GM15510 (cell line): ENCODE data around the gene LDLRAD4.

ENCODE experiments used
- POLR2A ChIP-seq: IDR thresholded peaks from 3 replicates; pipeline ENCODE4 v1.6.1; 2011; ENCODE audit warnings: borderline replicate concordance; ENCODE audit not compliant: insufficient read length; ENCODE audit errors: extremely low read depth

Gene LDLRAD4

DNA sequence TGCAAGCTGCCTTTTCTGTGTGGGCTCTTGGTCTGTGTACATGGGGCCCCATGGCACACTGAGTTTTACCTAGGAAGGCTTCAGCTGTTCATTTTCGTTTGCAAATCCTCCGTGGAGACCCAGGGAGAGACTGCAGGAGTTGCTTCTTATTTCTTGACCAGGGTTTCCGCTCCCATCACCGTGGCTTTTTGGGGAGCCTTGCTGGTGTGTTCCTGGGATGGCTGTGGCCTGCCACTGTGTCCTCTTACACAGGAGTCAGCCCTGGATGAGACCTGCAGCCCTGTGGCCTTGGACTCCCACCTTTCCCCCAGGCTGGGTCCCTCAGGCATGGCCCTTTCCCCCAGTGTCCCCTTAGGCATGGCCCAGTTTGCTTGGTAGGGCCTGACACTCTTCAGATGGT is 370.8 kb downstream of the LDLRAD4 start:
- TF ChIP-seq POLR2A = no peak

DNA sequence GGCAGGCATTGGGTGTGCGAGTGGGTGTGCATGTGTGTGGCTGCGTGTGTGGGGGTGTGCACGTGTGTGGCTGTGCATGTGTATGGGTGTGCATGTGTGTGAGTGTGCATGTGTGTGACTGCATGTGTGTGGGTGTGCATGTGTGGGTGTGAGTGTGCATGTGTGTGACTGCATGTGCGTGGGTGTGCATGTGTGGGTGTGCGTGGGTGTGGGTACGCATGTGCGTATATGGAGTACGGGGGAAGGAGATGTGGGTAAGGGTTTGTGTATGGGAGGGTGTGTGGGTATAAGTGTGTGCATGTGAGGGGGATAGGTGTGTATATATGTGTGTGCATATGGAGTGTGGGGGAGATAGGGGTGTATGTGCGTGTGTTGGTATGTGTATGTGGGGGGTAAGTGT is 371.4 kb downstream of the LDLRAD4 start:
- no peak for TF ChIP-seq POLR2A

DNA sequence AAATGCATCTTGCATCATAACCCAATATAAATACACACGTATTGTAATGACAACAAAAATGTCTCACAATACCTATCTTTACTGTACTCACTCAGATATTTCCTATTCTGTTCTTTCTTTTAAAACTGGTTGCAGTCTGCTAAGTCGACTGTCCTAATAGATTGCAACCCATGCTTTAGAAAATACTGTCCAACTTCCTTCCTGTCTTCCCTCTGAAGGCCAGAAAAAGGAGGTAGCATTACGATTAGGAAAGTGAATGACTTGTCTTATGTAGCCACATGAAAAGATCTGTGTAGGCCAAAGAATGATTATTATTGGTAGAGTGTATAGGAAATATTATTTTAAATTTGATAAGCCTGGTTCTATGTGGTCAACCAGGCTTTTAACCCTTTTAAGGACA is 373.7 kb downstream of the LDLRAD4 start:
- no peak for TF ChIP-seq POLR2A

DNA sequence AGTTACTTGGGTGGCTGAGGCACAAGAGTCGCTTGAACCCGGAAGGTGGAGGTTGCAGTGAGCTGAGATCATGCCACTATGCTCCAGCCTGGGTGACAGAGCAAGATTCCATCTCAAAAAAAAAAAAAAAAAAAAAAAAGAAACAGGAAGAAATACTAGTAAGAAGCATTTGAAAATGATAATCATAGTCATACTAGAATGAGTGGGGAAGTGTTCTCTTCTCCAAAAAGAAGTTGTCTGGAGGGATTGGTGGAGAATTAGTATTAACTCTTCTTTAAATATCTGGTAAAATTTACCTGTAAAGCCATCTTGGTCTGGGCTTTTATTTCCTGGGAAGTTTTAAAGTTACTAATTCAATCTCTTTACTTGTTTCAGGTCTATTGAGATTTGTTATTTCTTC is 376.0 kb downstream of the LDLRAD4 start:
- TF ChIP-seq POLR2A = no peak

DNA sequence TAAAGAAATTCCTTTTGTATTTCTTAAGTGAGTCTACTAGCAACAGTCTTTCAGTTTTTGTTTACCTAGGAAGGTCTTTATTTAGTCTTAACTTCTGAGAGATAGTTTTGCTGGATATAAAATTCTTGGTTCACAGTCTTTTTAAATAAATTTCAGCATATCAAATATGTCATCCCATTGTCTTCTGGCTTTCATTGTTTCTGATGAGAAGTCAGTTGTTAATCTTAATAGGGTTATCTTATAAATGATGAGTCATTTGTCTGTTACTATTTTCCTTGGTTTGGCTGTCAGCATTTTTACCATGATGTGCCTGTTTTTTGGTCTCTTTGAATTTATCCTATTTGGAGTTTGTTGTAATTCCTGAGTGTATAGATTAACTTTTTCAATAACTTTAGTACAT is 378.5 kb downstream of the LDLRAD4 start:
- TF ChIP-seq POLR2A = no peak

DNA sequence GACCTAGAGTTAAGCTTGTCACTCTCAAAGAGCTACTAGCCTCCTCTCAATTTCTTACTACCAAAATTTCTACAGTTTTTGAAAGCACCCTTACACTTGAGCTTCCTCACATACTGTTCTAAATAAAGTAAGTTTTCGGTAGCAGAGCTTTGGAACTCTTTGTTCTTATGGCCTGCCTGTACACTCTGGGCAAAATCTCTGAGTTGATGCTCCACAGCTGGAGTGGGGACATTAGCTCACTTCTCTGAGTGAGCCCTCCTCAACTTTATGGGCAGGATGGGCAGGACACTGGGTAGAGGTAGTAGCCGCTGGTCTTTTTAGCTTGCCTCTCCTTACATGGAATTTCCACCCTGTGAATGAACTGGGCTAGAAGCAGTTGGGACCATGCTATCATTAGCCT is 380.0 kb downstream of the LDLRAD4 start:
- TF ChIP-seq POLR2A = no peak

DNA sequence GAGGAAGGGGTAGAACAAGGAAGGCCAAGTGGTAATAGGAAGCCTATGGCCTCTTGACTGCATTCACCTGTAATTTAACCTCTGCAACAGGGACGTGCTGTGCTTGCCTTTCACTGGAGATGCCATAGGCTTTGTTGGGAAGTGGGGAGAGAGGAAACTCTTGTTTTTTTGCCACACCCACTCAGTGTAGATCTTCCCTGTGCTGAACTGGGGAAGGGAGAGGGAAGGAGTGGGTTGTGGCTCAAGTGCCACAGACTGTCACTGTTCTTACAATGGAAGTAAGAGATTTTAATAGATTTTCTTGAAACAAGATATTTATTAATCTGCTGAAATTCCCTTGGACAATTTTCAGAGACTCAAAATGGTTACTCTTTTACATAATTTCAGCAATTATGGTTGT is 380.5 kb downstream of the LDLRAD4 start:
- no peak for TF ChIP-seq POLR2A

DNA sequence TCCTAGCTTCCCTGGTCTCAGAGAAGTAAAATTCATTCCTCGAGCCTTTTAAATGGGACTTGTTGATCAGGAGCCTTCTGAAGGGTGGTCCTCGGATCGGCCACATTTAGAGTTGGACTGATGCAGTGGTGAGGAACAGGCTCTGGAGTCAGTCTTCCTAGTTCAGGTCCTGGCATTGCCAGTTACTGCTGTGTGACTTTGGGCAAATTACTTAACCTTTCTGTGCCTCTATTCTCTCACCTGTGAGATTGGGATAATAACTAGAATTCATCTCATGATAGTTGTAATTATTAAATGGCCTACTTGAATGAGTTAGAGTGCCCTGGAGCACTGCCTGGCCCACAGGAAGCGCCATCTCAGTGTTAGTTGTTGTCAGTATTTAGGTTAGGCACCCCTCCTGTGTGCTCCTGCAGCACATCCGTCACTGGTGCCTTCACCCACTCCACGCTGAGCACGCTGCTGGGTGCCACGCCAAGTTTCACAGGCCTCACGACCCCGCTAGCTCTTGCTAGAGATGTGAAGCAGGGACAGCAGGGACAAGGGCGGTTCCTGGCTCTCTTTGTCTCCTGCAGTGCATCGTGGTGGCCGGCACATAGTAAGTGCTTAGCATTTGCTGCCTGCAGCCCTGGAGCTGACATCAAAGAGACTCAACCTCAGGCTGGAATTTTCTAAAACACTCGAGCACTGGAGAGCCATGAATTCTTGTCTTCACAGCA is 384.9 kb downstream of the LDLRAD4 start:
- TF ChIP-seq POLR2A = no peak

DNA sequence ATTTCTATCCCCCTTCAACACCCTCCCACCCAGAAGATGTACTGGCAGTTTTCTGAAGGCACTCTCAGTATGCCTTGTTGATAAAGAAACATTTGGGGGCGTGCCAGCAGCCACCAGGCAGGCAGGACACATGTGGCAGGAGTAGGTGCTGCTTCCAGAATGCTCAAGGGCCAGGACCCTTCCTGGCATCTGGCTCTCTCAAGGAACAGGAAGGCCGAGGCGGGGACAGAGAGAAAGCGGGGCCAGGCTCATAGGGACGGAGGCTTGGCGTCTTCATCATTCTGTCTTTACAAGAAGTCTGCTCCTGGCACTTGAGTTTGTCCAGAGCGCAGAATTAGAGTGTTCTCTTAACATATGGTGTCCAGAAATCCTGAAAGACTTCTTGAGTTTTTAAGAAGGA is 386.2 kb downstream of the LDLRAD4 start:
- no peak for TF ChIP-seq POLR2A

DNA sequence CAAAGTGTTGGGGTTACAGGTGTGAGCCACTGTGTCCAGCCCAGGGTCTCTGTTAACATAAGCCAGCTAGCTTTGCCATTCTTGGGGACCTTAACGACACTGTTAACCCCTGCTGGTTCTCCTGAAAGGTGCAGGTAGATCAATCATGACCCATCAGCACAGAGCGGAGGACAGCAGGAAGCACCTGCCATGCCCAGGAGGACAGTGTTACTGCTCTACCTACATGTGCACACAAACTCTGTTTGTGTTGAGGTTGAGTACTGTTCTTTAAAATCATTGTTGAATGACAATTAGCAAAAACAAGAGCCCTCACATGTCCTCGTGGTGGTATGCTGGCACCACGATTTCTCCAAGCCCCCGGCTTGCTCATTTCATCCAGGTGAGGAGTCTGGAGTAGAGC is 386.9 kb downstream of the LDLRAD4 start:
- no peak for TF ChIP-seq POLR2A

DNA sequence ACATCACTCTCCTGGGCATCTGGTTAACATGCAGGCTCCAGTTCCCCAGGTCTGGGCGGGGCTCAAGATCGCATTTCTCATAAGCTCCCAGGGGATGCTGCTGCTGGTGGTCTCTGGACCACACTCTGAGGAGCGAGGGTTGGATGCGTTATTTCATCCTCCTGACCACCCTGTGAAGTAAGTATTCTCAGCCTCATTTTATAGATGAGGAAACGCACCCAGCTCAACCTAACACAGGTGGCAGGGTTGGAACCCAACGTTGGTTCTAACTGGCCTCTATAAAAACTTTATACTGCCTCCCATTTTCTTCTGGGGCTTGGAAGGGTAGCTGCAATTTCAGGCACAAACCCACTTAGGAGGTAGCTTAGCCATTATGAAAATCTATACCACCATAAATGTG is 387.3 kb downstream of the LDLRAD4 start:
- no peak for TF ChIP-seq POLR2A

DNA sequence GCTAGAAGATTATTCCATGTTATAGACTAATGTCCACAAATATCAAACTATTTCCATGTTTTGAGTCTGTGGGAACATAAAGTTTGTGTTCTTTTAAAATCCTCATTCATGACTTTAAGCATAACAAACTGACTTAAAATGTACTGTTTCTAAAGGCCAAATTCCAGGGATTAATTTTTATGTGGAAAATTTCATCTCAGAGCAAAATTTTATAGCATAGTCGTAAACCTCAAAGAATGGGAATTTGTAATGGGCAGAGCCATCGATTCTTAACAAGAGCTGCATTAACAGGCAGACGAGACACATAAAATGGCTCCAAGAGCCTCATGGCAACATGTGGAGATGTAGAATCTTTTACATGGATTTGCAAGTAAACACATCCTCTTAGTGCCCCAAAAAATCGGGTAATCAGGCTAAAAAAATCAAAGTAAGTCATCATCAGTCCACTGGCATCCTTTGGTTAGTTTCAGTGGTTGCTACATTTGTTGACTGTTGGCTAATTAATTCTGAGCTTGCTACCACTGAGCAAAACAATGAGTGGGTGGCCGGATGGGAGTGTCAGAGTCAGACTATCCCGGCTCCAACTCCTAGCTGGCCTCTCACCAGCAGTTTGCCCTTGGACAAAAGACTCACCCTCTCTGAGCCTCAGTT is 388.2 kb downstream of the LDLRAD4 start:
- TF ChIP-seq POLR2A = no peak

DNA sequence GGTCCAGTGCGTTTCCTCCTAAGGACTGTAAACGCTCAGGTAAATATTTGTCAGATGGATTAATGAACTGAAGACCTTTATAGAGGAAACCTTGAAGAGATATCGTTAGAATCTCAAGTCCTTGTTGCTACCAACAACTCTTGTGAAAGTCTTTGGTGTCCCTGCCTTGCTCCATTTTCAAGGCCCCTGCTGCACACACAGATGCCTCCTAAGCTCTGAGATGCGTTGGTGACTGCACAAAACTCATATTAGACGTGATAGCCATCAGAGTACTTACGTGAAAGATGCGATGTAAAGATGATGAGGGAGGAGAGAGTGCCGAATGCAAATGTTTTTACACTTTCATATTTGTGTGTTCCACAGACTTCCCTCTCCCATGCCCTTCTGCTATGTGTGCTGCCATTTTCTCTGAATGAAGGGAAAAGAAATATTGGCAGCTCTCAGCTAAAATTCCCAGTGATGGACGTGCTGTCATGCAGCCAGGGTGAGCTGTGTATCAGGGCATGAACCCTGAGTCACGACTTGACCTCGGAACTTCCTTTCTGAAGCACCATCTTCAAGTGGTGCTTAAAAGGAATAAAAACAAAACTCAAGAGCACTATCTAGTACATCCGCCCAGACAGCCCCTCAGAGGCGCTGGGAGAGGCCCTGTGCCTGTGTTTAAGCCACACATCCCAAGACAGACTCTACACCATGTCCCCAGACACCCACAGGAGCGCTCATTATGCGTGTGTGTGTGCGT is 390.4 kb downstream of the LDLRAD4 start:
- no peak for TF ChIP-seq POLR2A

DNA sequence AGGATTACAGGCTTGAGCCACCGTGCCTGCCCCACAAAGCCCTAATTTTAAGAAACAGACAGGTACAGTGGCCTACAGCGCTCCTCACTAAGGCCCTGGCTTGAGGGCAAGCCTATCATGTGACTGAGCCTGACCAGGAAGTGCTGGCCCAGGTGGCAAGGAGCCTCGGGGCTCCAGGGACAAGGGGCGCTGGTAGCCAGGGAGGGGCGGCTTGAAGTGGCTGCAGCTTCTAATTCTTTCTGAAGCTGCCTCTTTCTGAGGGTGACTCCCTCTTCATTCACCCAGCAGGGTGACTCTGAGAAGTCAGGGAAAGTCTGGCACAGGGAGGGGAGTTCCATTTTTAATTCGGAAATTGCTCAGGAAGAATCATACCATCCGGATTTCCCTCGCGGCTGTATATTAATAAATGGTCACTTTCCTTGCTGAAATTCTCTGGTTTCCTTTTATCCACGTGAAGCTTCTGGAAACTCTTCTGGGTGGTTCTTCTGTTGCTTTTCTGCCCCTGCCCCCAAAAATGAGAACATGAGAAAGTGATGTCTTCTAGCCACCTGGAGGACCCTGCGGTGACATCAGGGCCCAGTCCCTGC is 392.1 kb downstream of the LDLRAD4 start:
- no peak for TF ChIP-seq POLR2A

DNA sequence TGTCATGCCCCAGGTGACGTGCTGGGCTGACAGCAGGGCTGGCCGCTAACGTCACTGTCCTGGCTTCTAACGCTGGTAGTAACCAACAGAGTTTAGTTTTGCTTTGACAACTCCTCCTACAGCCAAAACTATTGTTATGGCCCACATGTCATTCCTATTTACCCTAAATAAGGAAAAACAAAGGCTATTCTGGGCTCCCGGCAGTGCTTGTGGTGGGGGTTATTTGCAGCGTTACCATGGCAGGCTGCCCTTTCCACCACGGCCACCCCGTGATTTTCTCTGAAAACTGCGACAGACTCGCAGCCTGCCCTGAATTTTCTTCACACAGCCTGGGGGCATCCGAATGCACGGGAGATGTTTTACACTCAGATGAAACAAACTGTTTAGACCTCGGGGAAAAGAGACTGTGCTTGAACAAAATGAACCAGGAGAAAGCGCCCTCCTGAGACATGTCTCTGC is 392.6 kb downstream of the LDLRAD4 start:
- TF ChIP-seq POLR2A = no peak
